Spleen (tissue), 11 donors: Measurements from ENCODE around the gene LGMN. TPM values are rescaled to one million over a fixed set of nuclear protein-coding genes. Genes with fewer than 3 reads are reported as not detected.

ENCODE experiments used
- DNase-seq: peaks from one replicate; pipeline ENCODE4 v3.0.0-alpha.2; 2020
- H3K27ac ChIP-seq, 8 donors: fragments of 200-600 bp; sonication (generic) in 7 of 8; 1 replicate in 4 of 8; 2 replicates in 4 of 8; pipeline versions ENCODE4 v1.5.0 to v1.8.0; 2016 to 2021; ENCODE audit warnings: inconsistent platforms in 4 of 8, mild to moderate bottlenecking in 4 of 8, moderate library complexity in 1 of 8
- H3K27me3 ChIP-seq, 7 donors: fragments of 200-600 bp; sonication (generic) in 6 of 7; replicated peaks in 1 of 7; 1 replicate in 4 of 7; 2 replicates in 3 of 7; pipeline versions ENCODE4 v1.5.0 to v1.8.0; 2016 to 2021; ENCODE audit warnings: inconsistent platforms in 3 of 7, mild to moderate bottlenecking in 1 of 7
- H3K36me3 ChIP-seq, 6 donors: fragments of 200-600 bp; sonication (generic) in 5 of 6; 1 replicate in 4 of 6; 2 replicates in 2 of 6; pipeline versions ENCODE4 v1.5.0 to v1.8.0; 2016 to 2021; ENCODE audit warnings: inconsistent platforms in 2 of 6
- H3K4me1 ChIP-seq, 6 donors: fragments of 200-600 bp; sonication (generic) in 5 of 6; 1 replicate in 3 of 6; 2 replicates in 3 of 6; pipeline versions ENCODE4 v1.5.0 to v1.8.0; 2016 to 2021; ENCODE audit warnings: inconsistent platforms in 3 of 6
- H3K4me3 ChIP-seq, 8 donors: fragments of 200-600 bp; sonication (generic) in 7 of 8; 1 replicate in 4 of 8; 2 replicates in 4 of 8; pipeline versions ENCODE4 v1.5.0 to v1.8.0; 2016 to 2021; ENCODE audit warnings: inconsistent platforms in 4 of 8, mild to moderate bottlenecking in 4 of 8, moderate library complexity in 2 of 8
- H3K9me3 ChIP-seq, 8 donors: fragments of 200-600 bp; sonication (generic) in 7 of 8; 1 replicate in 4 of 8; 2 replicates in 4 of 8; pipeline versions ENCODE4 v1.5.0 to v1.8.0; 2016 to 2021; ENCODE audit warnings: inconsistent platforms in 4 of 8
- CTCF ChIP-seq, 11 experiments: fragments of 200-600 bp in 7 of 11; fragments of 450-650 bp in 4 of 11; sonication (generic) in 4 of 11; IDR thresholded peaks in 8 of 11; conservative IDR thresholded peaks in 3 of 11; 1 replicate in 7 of 11; 2 replicates in 4 of 11; pipeline versions ENCODE4 v1.4.0 to v1.8.0; 2016 to 2021; ENCODE audit warnings: antibody characterized with exemption in 11 of 11, inconsistent platforms in 4 of 11, mild to moderate bottlenecking in 1 of 11
- POLR2A ChIP-seq, 3 donors: fragments of 450-650 bp; IDR thresholded peaks; one replicate each; pipeline ENCODE4 v1.5.1; 2017; ENCODE audit warnings: antibody characterized with exemption in 3 of 3, mild to moderate bottlenecking in 1 of 3
- POLR2AphosphoS5 ChIP-seq, 3 donors: sonication (generic); formaldehyde crosslinking; IDR thresholded peaks; one replicate each; pipeline ENCODE4 v1.5.1; 2017; ENCODE audit warnings: antibody characterized with exemption in 3 of 3
- WGBS, 5 donors: extraction: QIAGEN DNeasy Blood & Tissue Kit in 3 of 5; methylation state at CpG; one replicate each; pipeline versions ENCODE4 v1.1.5 to v1.1.7; 2013 to 2018; 5-methylcytosine and 5-hydroxymethylcytosine counted together
- intact Hi-C: fragments of 100-400 bp; cut with DNase I; formaldehyde crosslinking; loops from one replicate; pipeline ENCODE4 v1.15.0; 2023; ENCODE audit warnings: low total_unique reads
- polyA plus RNA-seq, 3 donors: library from polyadenylated mRNA; stranded (reverse); fragments of 200-250 nt; gene quantifications; one replicate each; pipeline ENCODE4 v1.2.1, GENCODE V29; 2013
- total RNA-seq, 7 donors: library from RNA; depleted of rRNA in 3 of 7; stranded (reverse); fragments of >200 nt in 3 of 7; fragmentation: NEBNext Ultra II Directional in 4 of 7; extraction: Animal tissue kit (Norgen Biotek cat#: 25700) in 4 of 7; gene quantifications; one replicate each; pipeline versions ENCODE4 v1.1.0 to v1.2.1, GENCODE V29; 2016 to 2021
- donor health status: healthy with polysubstance abuse.
- donor health status: DM: no; HTN: no; CAD: no; lungs with moderate emphysema.
- donor health status: DM: no; HTN: no; CAD: no.
- donor health status: Bipolar disorder and iron deficiency.
- donor health status: healthy.
- donor health status: DM: no; HTN: no; CAD: no.
- donor health status: DM: yes; HTN: yes; CAD: no.

LGMN gene
- total and polyA plus RNA-seq, 10 donors = 56.6 to 270 (median 196) TPM

- intact Hi-C loops = no loop called here
- Histone ChIP-seq H3K27ac (peak overlapping the region in 4 of 8 donors; percentile 35 to 77 (median 48)), H3K36me3 (peaks cover 0 to 20% (median 0%) of the 10 kb centered on the region in 6 donors), H3K4me3 (no peak overlapping the region), H3K27me3 (no peaks in the 10 kb centered on the region), H3K4me1 (peaks cover 0 to 27% (median 2%) of the 10 kb centered on the region in 6 donors), H3K9me3 (no peaks in the 10 kb centered on the region)
- TF ChIP-seq CTCF (IDR thresholded peaks at IDR 0.05 in 8 of 11, conservative IDR thresholded peaks at IDR 0.05 in 3 of 11) (no peak), POLR2AphosphoS5 (IDR thresholded peaks at IDR 0.05) (peak in 1 of 3 donors; percentile 53)
- 74 to 92% (median 88%) methylated on average over 14 of the region's 14 CpGs for WGBS, 5 donors
- no peak for DNase-seq
Measured at GRCh38 chr14:92724516-92725340, 23.7 kb downstream of the LGMN start.

- intact Hi-C loops = no loop called here
- no peak overlapping the region for H3K27ac ChIP-seq
- TF ChIP-seq CTCF (IDR thresholded peaks at IDR 0.05 in 8 of 11, conservative IDR thresholded peaks at IDR 0.05 in 3 of 11) (no peak), POLR2AphosphoS5 (IDR thresholded peaks at IDR 0.05) (no peak), POLR2A (IDR thresholded peaks at IDR 0.05) (no peak)
Measured at GRCh38 chr14:92719890-92720323, 28.5 kb downstream of the LGMN start.

GRCh38 chr14:92719421-92719820 is 29.0 kb downstream of the LGMN start:
- Histone ChIP-seq H3K4me3 (no peak overlapping the region), H3K4me1 (no peaks in the 10 kb centered on the region), H3K36me3 (peaks cover 0 to 30% (median 3%) of the 10 kb centered on the region in 6 donors), H3K27ac (no peak overlapping the region), H3K9me3 (no peaks in the 10 kb centered on the region), H3K27me3 (no peaks in the 10 kb centered on the region)
- no peak for TF ChIP-seq POLR2A (IDR thresholded peaks at IDR 0.05)
- no peak for TF ChIP-seq CTCF (IDR thresholded peaks at IDR 0.05 in 8 of 11, conservative IDR thresholded peaks at IDR 0.05 in 3 of 11)
- TF ChIP-seq POLR2AphosphoS5 (IDR thresholded peaks at IDR 0.05) = no peak
- WGBS, 5 donors = 95 to 100% (median 99%) methylated on average over 2 of the region's 2 CpGs
- no peak for DNase-seq
- intact Hi-C loops = no loop called here

More at GRCh38 chr14:92719890-92720323, 28.5 kb downstream of the LGMN start:
- no peaks in the 10 kb centered on the region for H3K27me3 ChIP-seq
- H3K9me3 ChIP-seq = no peaks in the 10 kb centered on the region
- 81 to 95% (median 92%) methylated on average over 5 of the region's 5 CpGs for WGBS, 5 donors
- H3K4me3 ChIP-seq = no peak overlapping the region
- DNase-seq = no peak
- peaks cover 0 to 31% (median 3%) of the 10 kb centered on the region in 6 donors for H3K36me3 ChIP-seq
- no peaks in the 10 kb centered on the region for H3K4me1 ChIP-seq

GRCh38 chr14:92718664-92719063 is 29.8 kb downstream of the LGMN start:
- intact Hi-C loops = no loop called here
- WGBS, 5 donors = 88 to 96% (median 94%) methylated on average over 8 of the region's 8 CpGs
- Histone ChIP-seq H3K4me3 (no peak overlapping the region), H3K27me3 (no peaks in the 10 kb centered on the region), H3K36me3 (peaks cover 0 to 35% (median 3%) of the 10 kb centered on the region in 6 donors), H3K4me1 (no peaks in the 10 kb centered on the region), H3K27ac (no peak overlapping the region), H3K9me3 (no peaks in the 10 kb centered on the region)
- DNase-seq = no peak
- TF ChIP-seq POLR2AphosphoS5 (IDR thresholded peaks at IDR 0.05) (no peak), CTCF (IDR thresholded peaks at IDR 0.05 in 8 of 11, conservative IDR thresholded peaks at IDR 0.05 in 3 of 11) (no peak), POLR2A (IDR thresholded peaks at IDR 0.05) (no peak)
